ENCODE data around the gene ZNF740.
A peak's percentile ranks its signal among the peaks of the same experiment; 100 is the strongest.
"Not testable (repeated sequence)": the region's sequence is repeated elsewhere in the genome, so short reads cannot be mapped to it uniquely, and the experiment has no call there.

ZNF740 gene

DNA sequence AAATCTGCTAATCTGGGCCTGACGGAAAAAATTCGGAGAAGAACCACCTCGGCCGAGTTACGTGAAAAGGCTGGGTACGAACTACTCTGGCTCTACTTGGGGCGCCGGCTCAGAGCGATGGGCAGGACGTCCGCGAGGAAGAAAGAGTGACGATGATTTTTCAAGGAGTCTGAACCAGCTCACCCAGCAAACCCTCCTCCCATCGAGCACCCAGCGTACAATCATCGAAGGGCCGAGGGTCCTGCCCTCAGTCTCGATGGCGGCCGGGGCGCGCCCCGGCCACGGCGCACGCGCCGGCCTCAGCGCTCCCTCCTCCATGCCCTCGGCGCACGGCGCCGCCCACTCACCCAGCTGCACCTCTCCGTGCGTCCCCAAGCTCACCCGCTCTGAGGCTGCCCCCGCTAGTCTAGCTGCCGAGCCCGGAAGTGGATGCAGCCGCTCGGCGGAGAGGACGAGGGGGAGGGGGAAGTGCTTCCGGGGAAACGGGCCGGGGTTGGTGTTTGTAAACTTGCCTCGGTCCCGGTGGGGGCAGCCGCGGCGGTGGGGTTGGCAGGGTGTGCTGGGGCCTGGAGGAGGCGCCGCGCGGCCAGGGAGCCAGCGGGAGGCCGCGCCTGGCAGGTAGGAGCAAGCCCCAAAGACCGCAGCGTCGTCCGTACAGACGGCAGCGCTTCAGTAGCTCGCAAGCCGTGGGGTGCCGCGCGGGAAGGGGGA is at the start of gene ZNF740, which contains the start of gene CSAD:
ZNF740 (plus strand) TSS at position 503 of the 711 bp plus-strand sequence. CDS start 1,262 bp downstream, outside the sequence.
CSAD (minus strand) TSS at position 706 of the 711 bp plus-strand sequence. CDS start 7,455 bp downstream, outside the sequence.
- Mint-ChIP-seq H3K4me1 (ENCODE audit: low read depth) (peaks cover 59% of the 10 kb centered on the region), H3K9me3 (no peaks in the 10 kb centered on the region), H3K27me3 (no peaks in the 10 kb centered on the region), H3K27ac (peak within 1 kb of the TSS; percentile 98), H3K36me3 (ENCODE audit: low read depth) (peaks cover 49% of the 10 kb centered on the region), H3K4me3 (peak within 1 kb of the TSS; percentile 91)
- peak; percentile 96 for DNase-seq

GRCh38 chr12:53131844-53132243 is 48.7 kb upstream of the ZNF740 start:
- H3K27ac Mint-ChIP-seq, result no peak overlapping the region
- no peak for DNase-seq
- H3K27me3 Mint-ChIP-seq, result no peaks in the 10 kb centered on the region
- H3K36me3 Mint-ChIP-seq (ENCODE audit: low read depth), result no peaks in the 10 kb centered on the region
- no peak overlapping the region for H3K4me3 Mint-ChIP-seq
- H3K9me3 Mint-ChIP-seq, result no peaks in the 10 kb centered on the region
- H3K4me1 Mint-ChIP-seq (ENCODE audit: low read depth), result no peaks in the 10 kb centered on the region

DNA sequence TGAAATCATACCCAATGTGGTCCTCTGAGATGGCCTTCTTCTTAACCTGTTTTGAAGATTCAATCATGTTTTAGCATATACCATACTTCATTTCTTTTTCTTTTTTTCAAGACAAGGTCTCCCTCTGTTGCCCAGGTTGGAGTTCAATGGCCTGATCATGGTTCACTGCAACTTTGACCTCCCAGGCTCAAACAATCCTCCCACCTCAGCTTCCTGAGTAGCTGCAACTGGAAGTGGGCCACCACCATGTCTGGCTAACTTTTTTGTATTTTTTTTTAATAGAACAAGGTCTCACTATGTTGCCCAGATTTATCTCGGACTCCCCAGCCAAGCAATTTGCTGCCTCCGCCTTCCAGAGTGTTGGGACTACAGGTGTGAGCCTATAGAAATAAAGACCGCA is 46.8 kb upstream of the ZNF740 start:
- no peak overlapping the region for H3K27ac Mint-ChIP-seq
- H3K27me3 Mint-ChIP-seq, result no peaks in the 10 kb centered on the region
- no peaks in the 10 kb centered on the region for H3K4me1 Mint-ChIP-seq (ENCODE audit: low read depth)
- no peak for DNase-seq
- H3K36me3 Mint-ChIP-seq (ENCODE audit: low read depth), result no peaks in the 10 kb centered on the region
- H3K9me3 Mint-ChIP-seq, result peaks cover 6% of the 10 kb centered on the region
- no peak overlapping the region for H3K4me3 Mint-ChIP-seq

- no peak overlapping the region for H3K27ac Mint-ChIP-seq
- no peak for DNase-seq
- H3K4me1 Mint-ChIP-seq (ENCODE audit: low read depth), result no peaks in the 10 kb centered on the region
- H3K27me3 Mint-ChIP-seq, result no peaks in the 10 kb centered on the region
- peaks cover 2% of the 10 kb centered on the region for H3K9me3 Mint-ChIP-seq
- no peaks in the 10 kb centered on the region for H3K36me3 Mint-ChIP-seq (ENCODE audit: low read depth)
- H3K4me3 Mint-ChIP-seq, result no peak overlapping the region
These were observed 37.2 kb upstream of the ZNF740 start for GRCh38 chr12:53143355-53143754.

- Mint-ChIP-seq H3K27ac (no peak overlapping the region), H3K4me1 (ENCODE audit: low read depth) (no peaks in the 10 kb centered on the region), H3K9me3 (no peaks in the 10 kb centered on the region), H3K4me3 (no peak overlapping the region), H3K36me3 (ENCODE audit: low read depth) (no peaks in the 10 kb centered on the region), H3K27me3 (no peaks in the 10 kb centered on the region)
- no peak for DNase-seq
These were observed 34.9 kb upstream of the ZNF740 start for GRCh38 chr12:53145383-53146260.

DNA sequence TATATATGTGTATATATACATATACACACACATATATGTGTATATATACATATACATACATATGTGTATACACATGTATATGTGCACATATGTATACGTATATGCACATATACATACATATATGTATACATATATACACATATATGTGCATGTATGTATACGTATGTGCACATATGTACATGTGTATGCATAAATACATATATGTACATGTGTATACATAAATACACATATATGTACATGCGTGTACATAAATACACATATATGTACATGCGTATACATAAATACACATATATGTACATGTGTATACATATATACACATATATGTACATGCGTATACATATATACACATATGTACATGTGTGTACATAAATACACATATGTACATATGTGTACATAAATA is 33.3 kb upstream of the ZNF740 start:
- Mint-ChIP-seq H3K9me3 (no peaks in the 10 kb centered on the region), H3K27ac (no peak overlapping the region), H3K27me3 (no peaks in the 10 kb centered on the region), H3K4me3 (no peak overlapping the region), H3K4me1 (ENCODE audit: low read depth) (no peaks in the 10 kb centered on the region), H3K36me3 (ENCODE audit: low read depth) (no peaks in the 10 kb centered on the region)
- no peak for DNase-seq

DNA sequence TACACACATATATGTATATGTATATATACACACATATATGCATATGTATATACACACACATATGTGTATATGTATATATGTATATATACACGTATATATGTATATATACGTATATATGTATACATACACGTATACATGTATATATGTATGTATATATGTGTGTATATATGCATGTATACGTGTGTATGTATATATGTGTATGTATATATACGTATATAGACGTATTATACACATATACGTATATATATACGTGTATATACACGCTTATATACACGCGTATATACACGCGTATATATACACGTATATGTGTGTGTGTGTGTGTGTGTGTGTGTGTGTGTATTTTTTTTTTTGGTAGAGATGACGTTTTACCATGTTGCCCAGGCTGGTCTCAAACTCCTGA is 32.9 kb upstream of the ZNF740 start:
- Mint-ChIP-seq H3K27ac (no peak overlapping the region), H3K9me3 (no peaks in the 10 kb centered on the region), H3K4me3 (no peak overlapping the region), H3K27me3 (no peaks in the 10 kb centered on the region), H3K36me3 (ENCODE audit: low read depth) (no peaks in the 10 kb centered on the region), H3K4me1 (ENCODE audit: low read depth) (no peaks in the 10 kb centered on the region)
- DNase-seq, result no peak

- Mint-ChIP-seq H3K27me3 (no peaks in the 10 kb centered on the region), H3K4me3 (no peak overlapping the region), H3K36me3 (ENCODE audit: low read depth) (no peaks in the 10 kb centered on the region), H3K9me3 (no peaks in the 10 kb centered on the region), H3K4me1 (ENCODE audit: low read depth) (no peaks in the 10 kb centered on the region), H3K27ac (no peak overlapping the region)
- DNase-seq, result no peak
These were observed 29.5 kb upstream of the ZNF740 start for GRCh38 chr12:53151039-53151438.

- Mint-ChIP-seq H3K4me3 (no peak overlapping the region), H3K27ac (no peak overlapping the region), H3K27me3 (no peaks in the 10 kb centered on the region), H3K4me1 (ENCODE audit: low read depth) (no peaks in the 10 kb centered on the region), H3K9me3 (no peaks in the 10 kb centered on the region), H3K36me3 (ENCODE audit: low read depth) (no peaks in the 10 kb centered on the region)
- DNase-seq, result no peak
These were observed 28.1 kb upstream of the ZNF740 start for GRCh38 chr12:53152390-53152789.

- peak; percentile 93 for DNase-seq
- H3K9me3 Mint-ChIP-seq, result no peaks in the 10 kb centered on the region
- H3K4me3 Mint-ChIP-seq, result no peak overlapping the region
- peaks cover 11% of the 10 kb centered on the region for H3K4me1 Mint-ChIP-seq (ENCODE audit: low read depth)
- H3K27me3 Mint-ChIP-seq, result no peaks in the 10 kb centered on the region
- peak overlapping the region; percentile 22 for H3K27ac Mint-ChIP-seq
- peaks cover 2% of the 10 kb centered on the region for H3K36me3 Mint-ChIP-seq (ENCODE audit: low read depth)
These were observed 21.2 kb upstream of the ZNF740 start for GRCh38 chr12:53159195-53159839.

GRCh38 chr12:53160000-53160399 is 20.5 kb upstream of the ZNF740 start:
- Mint-ChIP-seq H3K27ac (peak overlapping the region; percentile 22), H3K4me1 (ENCODE audit: low read depth) (peaks cover 11% of the 10 kb centered on the region), H3K4me3 (no peak overlapping the region), H3K36me3 (ENCODE audit: low read depth) (peaks cover 2% of the 10 kb centered on the region), H3K27me3 (no peaks in the 10 kb centered on the region), H3K9me3 (no peaks in the 10 kb centered on the region)
- DNase-seq, result no peak

- no peak overlapping the region for H3K4me3 Mint-ChIP-seq
- H3K9me3 Mint-ChIP-seq, result no peaks in the 10 kb centered on the region
- peaks cover 11% of the 10 kb centered on the region for H3K4me1 Mint-ChIP-seq (ENCODE audit: low read depth)
- H3K27ac Mint-ChIP-seq, result no peak overlapping the region
- H3K27me3 Mint-ChIP-seq, result no peaks in the 10 kb centered on the region
- peaks cover 2% of the 10 kb centered on the region for H3K36me3 Mint-ChIP-seq (ENCODE audit: low read depth)
- DNase-seq, result no peak
These were observed 19.8 kb upstream of the ZNF740 start for GRCh38 chr12:53160673-53161072.

DNA sequence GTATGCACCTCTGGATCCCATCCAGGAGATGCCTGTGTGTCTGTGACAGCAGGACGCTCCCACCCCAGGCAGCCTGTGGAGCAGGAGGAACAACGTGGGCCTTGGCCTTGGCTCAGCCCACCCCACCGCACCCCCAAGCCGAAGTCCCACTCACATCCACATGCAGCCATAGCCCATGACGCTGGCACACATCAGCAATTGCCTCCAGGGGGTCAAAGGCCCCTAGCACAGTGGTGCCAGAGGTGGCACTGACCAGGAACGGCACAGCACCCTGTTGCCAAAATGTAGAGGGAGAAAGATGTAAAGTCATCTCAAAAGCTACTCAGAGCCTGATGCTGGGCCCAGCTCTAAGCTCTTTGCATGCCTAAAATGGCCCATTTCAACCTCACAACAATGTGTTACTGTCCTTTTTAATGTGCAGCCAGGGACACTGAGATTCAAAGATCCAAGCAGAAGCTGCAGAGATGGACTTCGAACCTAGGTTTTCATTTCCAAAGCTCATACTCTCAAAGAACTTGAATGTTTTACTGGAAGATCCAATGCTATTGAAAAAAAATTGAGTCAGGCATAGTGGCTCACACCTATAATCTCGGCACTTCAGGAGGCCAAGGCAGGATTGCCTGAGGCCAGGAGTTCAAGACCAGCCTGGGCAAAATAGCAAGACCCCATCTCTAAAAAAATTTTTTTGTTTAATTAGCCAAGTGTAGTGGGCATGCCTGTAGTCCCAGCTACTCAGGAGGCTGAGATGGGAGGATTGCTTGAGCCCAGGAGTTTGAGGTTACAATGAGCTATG is 19.2 kb upstream of the ZNF740 start:
- Mint-ChIP-seq H3K36me3 (ENCODE audit: low read depth) (peaks cover 4% of the 10 kb centered on the region), H3K9me3 (no peaks in the 10 kb centered on the region), H3K4me1 (ENCODE audit: low read depth) (peaks cover 13% of the 10 kb centered on the region), H3K4me3 (no peak overlapping the region), H3K27me3 (no peaks in the 10 kb centered on the region), H3K27ac (no peak overlapping the region)
- DNase-seq, result no peak

GRCh38 chr12:53163008-53163407 is 17.5 kb upstream of the ZNF740 start:
- H3K36me3 Mint-ChIP-seq (ENCODE audit: low read depth); H3K27me3 Mint-ChIP-seq; H3K4me3 Mint-ChIP-seq; DNase-seq; H3K27ac Mint-ChIP-seq; H3K9me3 Mint-ChIP-seq: not testable (repeated sequence)
- H3K4me1 Mint-ChIP-seq (ENCODE audit: low read depth), result peaks cover 17% of the 10 kb centered on the region
